ENCODE data around the gene RPL27.
"Not testable (repeated sequence)": the region's sequence is repeated elsewhere in the genome, so short reads cannot be mapped to it uniquely, and the experiment has no call there.

The RPL27 gene

GRCh38 chr17:42979511-42980273 lies 18.5 kb upstream of the RPL27 start, which contains the start of gene PTGES3L:
Gene PTGES3L, minus strand, starts transcription at chr17:42980080. Its CDS starts 27 bp downstream, at chr17:42980053.
- H3K4me3 ChIP-seq (ENCODE audit: low read length): peak within 1 kb of the TSS; percentile 90
- DNase-seq (ENCODE audit: low read depth): peak; percentile 54
- no peaks in the 10 kb centered on the region for H3K9me3 ChIP-seq (ENCODE audit: control insufficient read depth, low read length)
- H3K36me3 ChIP-seq (ENCODE audit: control insufficient read depth, insufficient read depth, low read length, severe bottlenecking): no peaks in the 10 kb centered on the region
- H3K27me3 ChIP-seq (replicated peaks; ENCODE audit: control insufficient read depth, insufficient read depth, low read length): no peaks in the 10 kb centered on the region
- H3K4me1 ChIP-seq (ENCODE audit: control insufficient read depth, insufficient read depth, low read length): peaks cover 23% of the 10 kb centered on the region
- peak within 1 kb of the TSS; percentile 85 for H3K9ac ChIP-seq (ENCODE audit: low read length)

GRCh38 chr17:42980274-42980765 lies 17.9 kb upstream of the RPL27 start, which contains the start of gene RUNDC1:
Gene RUNDC1, plus strand, starts transcription at chr17:42980565. Its CDS starts 12 bp downstream, at chr17:42980577.
- Histone ChIP-seq H3K9me3 (ENCODE audit: control insufficient read depth, low read length) (no peaks in the 10 kb centered on the region), H3K4me3 (ENCODE audit: low read length) (peak within 1 kb of the TSS; percentile 90), H3K27me3 (replicated peaks; ENCODE audit: control insufficient read depth, insufficient read depth, low read length) (no peaks in the 10 kb centered on the region), H3K9ac (ENCODE audit: low read length) (peak within 1 kb of the TSS; percentile 85), H3K36me3 (ENCODE audit: control insufficient read depth, insufficient read depth, low read length, severe bottlenecking) (no peaks in the 10 kb centered on the region), H3K4me1 (ENCODE audit: control insufficient read depth, insufficient read depth, low read length) (peaks cover 30% of the 10 kb centered on the region)
- DNase-seq (ENCODE audit: low read depth): peak; percentile 97

DNA sequence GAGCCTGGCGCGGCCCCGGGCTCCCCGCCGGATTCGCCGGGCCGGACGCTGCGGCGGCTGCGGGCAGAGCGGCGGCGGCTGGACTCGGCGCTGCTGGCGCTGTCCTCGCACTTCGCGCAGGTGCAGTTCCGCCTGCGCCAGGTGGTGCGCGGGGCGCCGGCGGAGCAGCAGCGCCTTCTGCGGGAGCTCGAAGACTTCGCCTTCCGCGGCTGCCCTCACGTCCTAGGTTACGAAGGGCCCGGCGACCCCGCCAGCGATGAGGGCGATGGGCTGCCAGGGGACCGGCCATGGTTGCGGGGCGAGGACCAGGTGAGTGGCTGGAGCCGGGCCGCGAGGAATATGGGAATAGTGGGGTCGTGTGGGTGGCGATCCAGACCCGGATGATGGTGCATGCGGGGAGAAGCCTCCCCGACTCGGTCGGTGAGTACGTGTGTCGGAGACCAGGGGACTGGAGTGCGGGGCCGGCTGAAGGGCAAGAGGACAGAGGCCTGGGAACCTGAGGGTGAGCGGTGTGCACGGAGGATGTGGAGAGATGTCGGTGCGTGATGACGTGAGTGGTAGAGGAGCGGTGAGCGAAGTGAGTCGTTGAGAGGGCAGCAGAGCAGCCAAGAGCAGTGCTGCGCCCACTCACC lies 17.3 kb upstream of the RPL27 start:
- peak overlapping the region; percentile 90 for H3K4me3 ChIP-seq (ENCODE audit: low read length)
- no peaks in the 10 kb centered on the region for H3K36me3 ChIP-seq (ENCODE audit: control insufficient read depth, insufficient read depth, low read length, severe bottlenecking)
- no peaks in the 10 kb centered on the region for H3K27me3 ChIP-seq (replicated peaks; ENCODE audit: control insufficient read depth, insufficient read depth, low read length)
- H3K9me3 ChIP-seq (ENCODE audit: control insufficient read depth, low read length): no peaks in the 10 kb centered on the region
- H3K4me1 ChIP-seq (ENCODE audit: control insufficient read depth, insufficient read depth, low read length): peaks cover 35% of the 10 kb centered on the region
- H3K9ac ChIP-seq (ENCODE audit: low read length): peak overlapping the region; percentile 85
- DNase-seq (ENCODE audit: low read depth): peak; percentile 74

- Histone ChIP-seq H3K27me3 (replicated peaks; ENCODE audit: control insufficient read depth, insufficient read depth, low read length) (no peaks in the 10 kb centered on the region), H3K9me3 (ENCODE audit: control insufficient read depth, low read length) (no peaks in the 10 kb centered on the region), H3K36me3 (ENCODE audit: control insufficient read depth, insufficient read depth, low read length, severe bottlenecking) (no peaks in the 10 kb centered on the region), H3K4me1 (ENCODE audit: control insufficient read depth, insufficient read depth, low read length) (peaks cover 46% of the 10 kb centered on the region), H3K9ac (ENCODE audit: low read length) (no peak overlapping the region), H3K4me3 (ENCODE audit: low read length) (peak overlapping the region; percentile 90)
- no peak for DNase-seq (ENCODE audit: low read depth)
Observed at GRCh38 chr17:42982266-42982665, 16.0 kb upstream of the RPL27 start.

DNA sequence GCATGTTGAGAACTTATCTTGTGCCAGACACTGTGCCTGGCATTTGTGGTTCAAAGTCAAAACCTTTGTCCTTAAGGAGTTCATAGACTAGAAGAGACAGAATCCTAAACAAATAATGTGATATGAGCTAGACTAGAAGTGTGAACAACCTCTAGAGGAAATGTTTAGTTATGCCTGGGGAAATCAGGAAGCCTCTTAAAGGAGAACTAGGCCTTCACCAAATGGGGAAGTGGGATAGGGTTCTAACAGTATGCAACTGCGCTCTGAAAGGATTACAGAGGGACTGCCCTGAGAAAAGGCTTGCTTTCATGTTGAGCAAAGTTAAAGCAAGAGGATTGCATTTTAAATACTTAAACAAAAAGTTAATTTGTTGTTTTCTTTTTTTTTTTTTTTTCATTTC lies 13.0 kb upstream of the RPL27 start:
- Histone ChIP-seq H3K27me3 (replicated peaks; ENCODE audit: control insufficient read depth, insufficient read depth, low read length) (no peaks in the 10 kb centered on the region), H3K36me3 (ENCODE audit: control insufficient read depth, insufficient read depth, low read length, severe bottlenecking) (peaks cover 21% of the 10 kb centered on the region), H3K9ac (ENCODE audit: low read length) (peak overlapping the region; percentile 47), H3K4me3 (ENCODE audit: low read length) (peak overlapping the region; percentile 19), H3K9me3 (ENCODE audit: control insufficient read depth, low read length) (no peaks in the 10 kb centered on the region), H3K4me1 (ENCODE audit: control insufficient read depth, insufficient read depth, low read length) (peaks cover 67% of the 10 kb centered on the region)
- DNase-seq (ENCODE audit: low read depth): no peak

DNA sequence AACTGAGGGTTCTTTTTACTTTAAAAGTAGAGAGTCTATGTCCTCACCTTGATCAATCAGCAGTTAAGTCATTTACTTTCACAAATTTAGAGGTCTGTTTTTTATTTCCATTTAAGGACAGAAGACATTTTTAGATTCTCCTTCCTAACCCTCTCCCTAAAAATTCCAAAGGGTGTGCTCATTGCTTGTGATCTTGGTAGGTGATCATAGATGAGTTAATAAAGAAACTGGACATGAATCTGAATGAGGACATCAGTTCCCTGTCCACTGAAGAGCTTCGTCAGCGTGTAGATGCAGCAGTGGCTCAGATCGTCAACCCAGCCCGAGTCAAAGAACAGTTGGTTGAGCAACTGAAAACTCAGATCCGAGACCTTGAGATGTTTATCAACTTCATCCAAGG lies 9.1 kb upstream of the RPL27 start:
- Histone ChIP-seq H3K27me3 (replicated peaks; ENCODE audit: control insufficient read depth, insufficient read depth, low read length) (no peaks in the 10 kb centered on the region), H3K9ac (ENCODE audit: low read length) (peak overlapping the region; percentile 0), H3K36me3 (ENCODE audit: control insufficient read depth, insufficient read depth, low read length, severe bottlenecking) (peaks cover 49% of the 10 kb centered on the region), H3K9me3 (ENCODE audit: control insufficient read depth, low read length) (no peaks in the 10 kb centered on the region), H3K4me1 (ENCODE audit: control insufficient read depth, insufficient read depth, low read length) (peaks cover 70% of the 10 kb centered on the region), H3K4me3 (ENCODE audit: low read length) (no peak overlapping the region)
- DNase-seq (ENCODE audit: low read depth): no peak

DNA sequence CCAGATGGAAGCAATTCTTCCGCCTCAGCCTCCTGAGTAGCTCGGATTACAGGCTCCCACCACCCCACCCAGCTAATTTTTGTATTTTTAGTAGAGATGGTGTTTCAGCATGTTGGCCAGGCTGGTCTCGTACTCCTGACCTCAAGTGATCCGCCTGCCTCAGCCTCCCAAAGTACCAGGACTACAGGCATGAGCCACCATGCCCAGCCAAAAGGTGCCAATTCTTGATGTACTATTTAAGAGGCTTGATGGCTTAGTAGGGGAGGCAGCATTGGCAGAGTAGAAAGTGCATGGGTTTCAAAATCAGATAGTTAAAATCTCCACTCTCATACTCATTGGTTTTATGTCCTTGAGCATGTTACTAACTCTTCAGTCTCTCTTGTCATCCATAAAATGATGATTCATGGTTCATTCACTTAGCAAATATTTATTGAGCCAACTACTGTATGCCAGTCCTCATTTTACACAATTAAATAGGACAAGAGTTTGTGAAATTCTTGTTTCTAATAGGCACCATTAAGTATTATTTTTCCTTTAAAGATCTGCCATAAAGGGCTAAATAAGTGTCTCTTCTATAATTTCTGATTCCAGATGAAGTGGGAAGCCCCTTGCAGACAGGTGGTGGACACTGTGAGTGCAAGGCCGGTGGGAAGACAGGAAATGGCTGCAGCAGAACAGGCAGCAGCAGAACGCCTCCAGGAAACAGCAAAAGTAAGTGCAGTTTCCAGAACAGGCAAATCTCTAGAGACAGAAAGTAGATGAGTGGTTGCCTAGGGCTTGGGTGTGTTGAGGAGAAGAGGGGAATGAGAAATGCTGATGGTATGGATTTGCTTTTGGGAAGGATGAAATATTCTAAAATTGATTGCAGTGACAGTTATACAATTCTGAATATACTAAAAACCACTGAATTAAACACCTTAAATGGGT lies 8.2 kb upstream of the RPL27 start:
- no peaks in the 10 kb centered on the region for H3K27me3 ChIP-seq (replicated peaks; ENCODE audit: control insufficient read depth, insufficient read depth, low read length)
- peaks cover 57% of the 10 kb centered on the region for H3K36me3 ChIP-seq (ENCODE audit: control insufficient read depth, insufficient read depth, low read length, severe bottlenecking)
- no peaks in the 10 kb centered on the region for H3K9me3 ChIP-seq (ENCODE audit: control insufficient read depth, low read length)
- peaks cover 62% of the 10 kb centered on the region for H3K4me1 ChIP-seq (ENCODE audit: control insufficient read depth, insufficient read depth, low read length)
- H3K4me3 ChIP-seq (ENCODE audit: low read length): peak overlapping the region; percentile 26
- DNase-seq (ENCODE audit: low read depth): peak; percentile 46
- H3K9ac ChIP-seq (ENCODE audit: low read length): peak overlapping the region; percentile 58

DNA sequence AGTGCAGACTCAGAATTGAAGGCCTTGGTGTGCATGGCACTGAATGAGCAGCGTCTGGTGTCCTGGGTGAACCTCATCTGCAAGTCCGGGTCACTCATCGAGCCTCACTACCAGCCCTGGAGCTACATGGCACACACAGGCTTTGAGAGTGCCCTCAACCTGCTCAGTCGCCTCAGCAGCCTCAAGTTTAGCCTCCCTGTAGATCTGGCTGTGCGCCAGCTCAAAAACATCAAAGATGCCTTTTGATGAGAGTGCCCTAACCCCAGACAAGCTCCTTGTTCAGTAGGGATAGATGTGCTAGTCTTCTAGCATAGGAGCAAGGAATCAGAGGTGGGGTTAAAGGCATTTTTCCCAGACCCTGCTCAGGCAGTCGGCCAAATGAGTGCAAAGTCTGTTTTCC lies 6.7 kb upstream of the RPL27 start:
- no peaks in the 10 kb centered on the region for H3K9me3 ChIP-seq (ENCODE audit: control insufficient read depth, low read length)
- DNase-seq (ENCODE audit: low read depth): no peak
- H3K4me1 ChIP-seq (ENCODE audit: control insufficient read depth, insufficient read depth, low read length): peaks cover 48% of the 10 kb centered on the region
- peaks cover 57% of the 10 kb centered on the region for H3K36me3 ChIP-seq (ENCODE audit: control insufficient read depth, insufficient read depth, low read length, severe bottlenecking)
- H3K4me3 ChIP-seq (ENCODE audit: low read length): no peak overlapping the region
- no peaks in the 10 kb centered on the region for H3K27me3 ChIP-seq (replicated peaks; ENCODE audit: control insufficient read depth, insufficient read depth, low read length)
- H3K9ac ChIP-seq (ENCODE audit: low read length): no peak overlapping the region

DNA sequence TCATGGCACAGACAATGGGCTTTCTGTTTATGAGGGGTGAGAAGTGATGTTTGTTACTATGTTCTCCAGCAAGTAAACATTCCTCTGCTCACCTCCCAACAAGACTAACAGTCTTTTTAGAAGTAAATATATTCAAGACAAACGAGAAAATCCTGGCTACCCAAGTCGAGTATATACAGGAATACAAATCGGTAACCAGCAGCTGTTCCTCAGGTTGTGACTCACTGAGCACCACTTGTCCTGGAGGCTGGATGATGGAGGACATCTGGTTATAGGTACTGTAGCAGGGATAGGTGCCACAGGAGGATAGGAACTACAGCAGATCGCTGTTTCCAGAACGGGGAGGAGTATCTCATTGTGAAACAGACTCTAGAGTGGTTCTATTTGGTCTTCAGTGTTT lies 5.3 kb upstream of the RPL27 start:
- Histone ChIP-seq H3K27me3 (replicated peaks; ENCODE audit: control insufficient read depth, insufficient read depth, low read length) (no peaks in the 10 kb centered on the region), H3K9ac (ENCODE audit: low read length) (peak overlapping the region; percentile 11), H3K36me3 (ENCODE audit: control insufficient read depth, insufficient read depth, low read length, severe bottlenecking) (peaks cover 53% of the 10 kb centered on the region), H3K4me3 (ENCODE audit: low read length) (no peak overlapping the region), H3K9me3 (ENCODE audit: control insufficient read depth, low read length) (no peaks in the 10 kb centered on the region), H3K4me1 (ENCODE audit: control insufficient read depth, insufficient read depth, low read length) (peaks cover 42% of the 10 kb centered on the region)
- DNase-seq (ENCODE audit: low read depth): no peak

DNA sequence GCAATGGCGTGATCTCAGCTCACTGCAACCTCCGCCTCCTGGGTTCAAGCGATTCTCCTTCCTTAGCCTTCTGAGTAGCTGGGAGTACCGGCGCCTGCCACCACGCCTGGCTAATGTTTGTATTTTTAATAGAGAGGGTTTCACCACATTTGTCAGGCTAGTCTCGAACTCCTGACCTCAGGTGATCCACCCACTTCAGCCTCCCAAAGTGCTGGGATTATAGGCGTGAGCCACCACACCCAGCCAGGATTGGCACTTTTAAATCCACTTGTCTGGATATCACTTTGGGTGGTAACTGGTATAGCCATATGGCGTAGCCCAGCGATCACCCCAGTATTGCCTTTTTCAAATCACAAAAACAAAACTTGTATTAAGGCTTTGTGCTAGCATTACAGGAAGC lies 4.3 kb upstream of the RPL27 start:
- peaks cover 33% of the 10 kb centered on the region for H3K4me1 ChIP-seq (ENCODE audit: control insufficient read depth, insufficient read depth, low read length)
- H3K9ac ChIP-seq (ENCODE audit: low read length); H3K9me3 ChIP-seq (ENCODE audit: control insufficient read depth, low read length); H3K4me3 ChIP-seq (ENCODE audit: low read length); DNase-seq (ENCODE audit: low read depth); H3K27me3 ChIP-seq (replicated peaks; ENCODE audit: control insufficient read depth, insufficient read depth, low read length): not testable (repeated sequence)
- H3K36me3 ChIP-seq (ENCODE audit: control insufficient read depth, insufficient read depth, low read length, severe bottlenecking): peaks cover 44% of the 10 kb centered on the region
